GM12878 (cell line): ENCODE results near the gene PDZD2. TPM values are rescaled to one million over a fixed set of nuclear protein-coding genes. Genes with fewer than 3 reads are reported as not detected.

ENCODE experiments used
- ATAC-seq: fragments of 200-7000 bp; cut with Tn5 transposase; 3 replicates; pipeline ENCODE4 v1.9.1; 2020; ENCODE audit warnings: mild to moderate bottlenecking, moderate library complexity
- BruUV-seq: library from RNA; stranded (reverse); fragments of 400-500 nt; replicated peaks from 2 replicates; lab custom pipeline; 2021; lab: Mats Ljungman, UMichigan
- CTCF ChIA-PET: fragments of 300-600 bp; sonication (Branson Sonifier 250); formaldehyde crosslinking; extraction: SDS; loops from one replicate; lab custom pipeline; 2021; ENCODE audit warnings: inconsistent platforms; lab: Yijun Ruan, JAX
- POLR2A ChIA-PET: fragments of 350-600 bp; formaldehyde crosslinking; extraction: SDS; loops from one replicate; lab custom pipeline; 2021; ENCODE audit warnings: inconsistent platforms; lab: Charles Lee
- RAD21 ChIA-PET: fragments of 300-600 bp; sonication (Branson Sonifier 250); formaldehyde crosslinking; loops from one replicate; lab custom pipeline; 2023; ENCODE audit warnings: antibody characterized with exemption; ENCODE audit not compliant: unreplicated experiment; lab: Charles Lee
- SMC1A ChIA-PET: fragments of 300-600 bp; sonication (Branson Sonifier 250); formaldehyde crosslinking; loops from one replicate; lab custom pipeline; 2023; ENCODE audit not compliant: unreplicated experiment, uncharacterized antibody; lab: Charles Lee
- DNase-seq: peaks from one replicate; pipeline ENCODE4 v3.0.0-alpha.2; 2011; ENCODE audit warnings: low read depth, low spot score
- FAIRE-seq: peaks from 3 replicates; lab custom pipeline; 2011; peaks lifted over from hg19 to GRCh38; lab: Jason Lieb, UNC
- H2AFZ ChIP-seq: 2 replicates; pipeline ENCODE4 v1.6.0; 2011; ENCODE audit warnings: low read depth, low read length, control low read depth; ENCODE audit not compliant: control insufficient read depth
- H3K27ac ChIP-seq: 2 replicates; pipeline ENCODE4 v1.5.1; 2011; ENCODE audit warnings: control low read depth; ENCODE audit not compliant: control insufficient read depth, insufficient read depth
- H3K27me3 ChIP-seq, 2 experiments: replicated peaks in 1 of 2; 2 replicates each; pipeline versions ENCODE4 v1.6.0 to v1.6.1; 2011; ENCODE audit warnings: low read length in 1 of 2; ENCODE audit not compliant: control insufficient read depth in 2 of 2, insufficient read depth in 2 of 2
- H3K36me3 ChIP-seq, 2 experiments: 2 replicates each; pipeline ENCODE4 v1.5.1; 2011; ENCODE audit warnings: low read length in 1 of 2; ENCODE audit not compliant: control insufficient read depth in 2 of 2, insufficient read depth in 2 of 2
- H3K4me1 ChIP-seq: 2 replicates; pipeline ENCODE4 v1.6.1; 2011; ENCODE audit warnings: mild to moderate bottlenecking, low read length, moderate library complexity, mixed read lengths; ENCODE audit not compliant: control insufficient read depth, insufficient read depth
- H3K4me2 ChIP-seq: 2 replicates; pipeline ENCODE4 v1.6.0; 2011; ENCODE audit warnings: control low read depth; ENCODE audit not compliant: control insufficient read depth, insufficient read depth
- H3K4me3 ChIP-seq: fragments of 200-600 bp; sonication (generic); 2 replicates; pipeline ENCODE4 v1.5.1; 2016
- H3K79me2 ChIP-seq: 2 replicates; pipeline ENCODE4 v1.6.0; 2011; ENCODE audit warnings: low read length; ENCODE audit not compliant: control insufficient read depth, insufficient read depth
- H3K9ac ChIP-seq: 2 replicates; pipeline ENCODE4 v1.8.0; 2011; ENCODE audit warnings: low read length, control low read depth, mixed read lengths; ENCODE audit not compliant: control insufficient read depth, insufficient read depth
- H3K9me3 ChIP-seq: replicated peaks from 3 replicates; pipeline ENCODE4 v1.5.1; 2011; ENCODE audit warnings: mild to moderate bottlenecking, low read length; ENCODE audit not compliant: control insufficient read depth, insufficient read depth
- H4K20me1 ChIP-seq: 2 replicates; pipeline ENCODE4 v1.6.0; 2011; ENCODE audit not compliant: control insufficient read depth, insufficient read depth
- WGBS: methylation state at CpG from one replicate; pipeline ENCODE4 v1.1.6; 2016; ENCODE audit warnings: low lambda C conversion rate; ENCODE audit not compliant: insufficient replicate concordance, insufficient coverage; ENCODE audit errors: missing lambda C conversion rate; 5-methylcytosine and 5-hydroxymethylcytosine counted together
- in situ Hi-C: fragments of 300-500 bp; cut with MboI; formaldehyde crosslinking; loops from 9 replicates; pipeline ENCODE4 v1.14.3; 2018; ENCODE audit warnings: mixed read lengths
- intact Hi-C: fragments of 100-400 bp; cut with micrococcal nuclease; formaldehyde crosslinking; loops from one replicate; pipeline ENCODE4 v1.14.2; 2022; ENCODE audit not compliant: unreplicated experiment
- polyA plus RNA-seq, 11 experiments: library from polyadenylated mRNA; depleted of rRNA in 4 of 11; unstranded in 6 of 11; stranded (reverse) in 5 of 11; fragments of >200 nt; fragmentation: Nextera tagmentation in 4 of 11; fragmentation: Illumina TruSeq in 1 of 11; extraction: Ambion mirVana in 4 of 11; extraction: Trizol in 1 of 11; gene quantifications; 1 replicate in 1 of 11; 2 replicates in 10 of 11; pipeline versions ENCODE4 v1.2.1 to v1.2.3, GENCODE V29; 2011 to 2016; ENCODE audit warnings: inconsistent platforms in 2 of 11, missing spikeins in 2 of 11, low read depth in 1 of 11
- total RNA-seq, 4 experiments: library from RNA; depleted of rRNA in 3 of 4; stranded (reverse); fragments of >200 nt in 3 of 4; fragmentation: Illumina TruSeq in 1 of 4; extraction: Trizol in 1 of 4; gene quantifications; 2 replicates each; pipeline versions ENCODE4 v1.2.1 to v1.2.3, GENCODE V29; 2013 to 2021
- TF ChIP-seq, protein P1 (sequence below), 3 experiments: IDR thresholded peaks in 2 of 3; conservative IDR thresholded peaks in 1 of 3; 2 replicates each; pipeline ENCODE4 v1.5.1; 2011; ENCODE audit warnings: low read depth in 3 of 3, low read length in 3 of 3, mild to moderate bottlenecking in 3 of 3, control low read depth in 2 of 3, moderate library complexity in 2 of 3, inconsistent platforms in 1 of 3, mixed read lengths in 1 of 3; ENCODE audit not compliant: control insufficient read depth in 2 of 3, insufficient read depth in 1 of 3; ENCODE audit errors: extremely low read depth in 1 of 3
- TF ChIP-seq, protein P2 (sequence below): fragments of 150-350 bp; IDR thresholded peaks from 2 replicates; pipeline ENCODE4 v1.6.1; 2014; ENCODE audit warnings: mild to moderate bottlenecking, low read depth, low read length

The PDZD2 gene
- total and polyA plus RNA-seq, 10 of the 15 experiments (the other 5 are each of a cell fraction or from before 2014, with no cell fraction given), result 0.01 to 0.58 (median 0.29) TPM; not detected in 3

DNA sequence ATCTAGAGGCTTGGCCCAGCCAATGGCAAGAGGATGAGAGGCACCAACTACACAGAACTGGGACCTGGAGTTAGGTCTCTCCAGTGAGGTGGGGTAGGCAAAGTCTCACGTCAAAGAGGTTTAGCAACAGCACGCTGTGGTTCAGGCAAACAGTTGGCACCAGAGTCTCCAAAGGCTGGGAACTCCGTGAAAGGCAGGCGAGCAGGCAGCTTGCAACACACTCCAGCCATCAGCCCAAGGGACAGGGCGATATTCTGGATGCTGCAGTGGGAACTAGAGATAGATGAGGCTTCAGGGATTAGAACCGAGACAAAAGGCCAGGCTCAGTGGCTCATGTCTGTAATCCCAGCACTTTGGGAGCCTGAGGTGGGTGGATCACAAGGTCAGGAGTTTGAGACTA lies 129.1 kb downstream of the PDZD2 start:
- ChIA-PET SMC1A (no interaction called here), CTCF (interaction anchor here (0.8 kb wide), 1 partner anchor 42 kb away, joined by 3 read pairs; no protein-coding TSS in a partner anchor), RAD21 (no interaction called here), POLR2A (no interaction called here)
- in situ Hi-C loops, result no loop called here
- H3K9ac ChIP-seq, result no peak overlapping the region
- DNase-seq (no peak), ATAC-seq (no peak), FAIRE-seq (no peak)
- no TSS peak for BruUV-seq
- H3K9me3 ChIP-seq, result peaks cover 4% of the 10 kb centered on the region; the same call in 2 of the 3 replicates
- H3K36me3 ChIP-seq, result no peaks in the 10 kb centered on the region
- H2AFZ ChIP-seq, result no peak overlapping the region
- no peak overlapping the region for H3K4me3 ChIP-seq
- TF ChIP-seq, protein P1, sequence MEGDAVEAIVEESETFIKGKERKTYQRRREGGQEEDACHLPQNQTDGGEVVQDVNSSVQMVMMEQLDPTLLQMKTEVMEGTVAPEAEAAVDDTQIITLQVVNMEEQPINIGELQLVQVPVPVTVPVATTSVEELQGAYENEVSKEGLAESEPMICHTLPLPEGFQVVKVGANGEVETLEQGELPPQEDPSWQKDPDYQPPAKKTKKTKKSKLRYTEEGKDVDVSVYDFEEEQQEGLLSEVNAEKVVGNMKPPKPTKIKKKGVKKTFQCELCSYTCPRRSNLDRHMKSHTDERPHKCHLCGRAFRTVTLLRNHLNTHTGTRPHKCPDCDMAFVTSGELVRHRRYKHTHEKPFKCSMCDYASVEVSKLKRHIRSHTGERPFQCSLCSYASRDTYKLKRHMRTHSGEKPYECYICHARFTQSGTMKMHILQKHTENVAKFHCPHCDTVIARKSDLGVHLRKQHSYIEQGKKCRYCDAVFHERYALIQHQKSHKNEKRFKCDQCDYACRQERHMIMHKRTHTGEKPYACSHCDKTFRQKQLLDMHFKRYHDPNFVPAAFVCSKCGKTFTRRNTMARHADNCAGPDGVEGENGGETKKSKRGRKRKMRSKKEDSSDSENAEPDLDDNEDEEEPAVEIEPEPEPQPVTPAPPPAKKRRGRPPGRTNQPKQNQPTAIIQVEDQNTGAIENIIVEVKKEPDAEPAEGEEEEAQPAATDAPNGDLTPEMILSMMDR (IDR thresholded peaks at IDR 0.05 in 2 of 3, conservative IDR thresholded peaks at IDR 0.05 in 1 of 3; ENCODE audit: control insufficient read depth in 2 of 3, extremely low read depth in 1 of 3, insufficient read depth in 1 of 3, low read depth in 3 of 3, low read length in 3 of 3), result no peak
- no peak overlapping the region for H3K27ac ChIP-seq
- H3K79me2 ChIP-seq, result no peaks in the 10 kb centered on the region
- WGBS, result 71% methylated on average over 6 of the region's 6 CpGs
- no peaks in the 10 kb centered on the region for H4K20me1 ChIP-seq
- H3K4me1 ChIP-seq, result peaks cover 34% of the 10 kb centered on the region
- no peaks in the 10 kb centered on the region for H3K27me3 ChIP-seq
- H3K4me2 ChIP-seq, result no peak overlapping the region
- intact Hi-C loops, result no loop called here

- ChIA-PET RAD21 (interaction anchor here (0.7 kb wide), 1 partner anchor 26 kb away, joined by 4 read pairs; no protein-coding TSS in a partner anchor), SMC1A (no interaction called here), POLR2A (no interaction called here), CTCF (interaction anchor here (0.8 to 1.6 kb wide), 2 partner anchors 39 to 42 kb away, joined by 3 read pairs; no protein-coding TSS in a partner anchor)
- FAIRE-seq (no peak), DNase-seq (no peak), ATAC-seq (no peak)
- no TSS peak for BruUV-seq
- WGBS, result 81% methylated on average over 9 of the region's 9 CpGs
- H3K27ac ChIP-seq, result no peak overlapping the region
- H3K79me2 ChIP-seq, result no peaks in the 10 kb centered on the region
- no peaks in the 10 kb centered on the region for H4K20me1 ChIP-seq
- no peaks in the 10 kb centered on the region for H3K27me3 ChIP-seq
- H3K9me3 ChIP-seq, result peaks cover 4% of the 10 kb centered on the region; the same call in 2 of the 3 replicates
- no peak overlapping the region for H3K4me3 ChIP-seq
- no peak overlapping the region for H3K9ac ChIP-seq
- no peaks in the 10 kb centered on the region for H3K36me3 ChIP-seq
- H3K4me2 ChIP-seq, result no peak overlapping the region
- TF ChIP-seq, protein P2, sequence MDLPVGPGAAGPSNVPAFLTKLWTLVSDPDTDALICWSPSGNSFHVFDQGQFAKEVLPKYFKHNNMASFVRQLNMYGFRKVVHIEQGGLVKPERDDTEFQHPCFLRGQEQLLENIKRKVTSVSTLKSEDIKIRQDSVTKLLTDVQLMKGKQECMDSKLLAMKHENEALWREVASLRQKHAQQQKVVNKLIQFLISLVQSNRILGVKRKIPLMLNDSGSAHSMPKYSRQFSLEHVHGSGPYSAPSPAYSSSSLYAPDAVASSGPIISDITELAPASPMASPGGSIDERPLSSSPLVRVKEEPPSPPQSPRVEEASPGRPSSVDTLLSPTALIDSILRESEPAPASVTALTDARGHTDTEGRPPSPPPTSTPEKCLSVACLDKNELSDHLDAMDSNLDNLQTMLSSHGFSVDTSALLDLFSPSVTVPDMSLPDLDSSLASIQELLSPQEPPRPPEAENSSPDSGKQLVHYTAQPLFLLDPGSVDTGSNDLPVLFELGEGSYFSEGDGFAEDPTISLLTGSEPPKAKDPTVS, result no peak
- intact Hi-C loops (no loop called here), in situ Hi-C loops (no loop called here)
- no peak overlapping the region for H2AFZ ChIP-seq
- peaks cover 34% of the 10 kb centered on the region for H3K4me1 ChIP-seq
Observed at GRCh38 chr5:31768784-31769183, 129.9 kb downstream of the PDZD2 start.
